HCT116 (cell line): Measurements from ENCODE around the gene FGGY. TPM values are rescaled to one million over a fixed set of nuclear protein-coding genes. Genes with fewer than 3 reads are reported as not detected.

ENCODE experiments used
- ATAC-seq: fragments of 200-7000 bp; cut with Tn5 transposase; 2 replicates; pipeline ENCODE4 v1.9.1; 2020; ENCODE audit warnings: mild to moderate bottlenecking, moderate library complexity
- BruUV-seq: library from RNA; stranded (reverse); fragments of 400-500 nt; replicated peaks from 2 replicates; lab custom pipeline; 2021; lab: Mats Ljungman, UMichigan
- CTCF ChIA-PET: fragments of 300-600 bp; sonication (Branson Sonifier 250); formaldehyde crosslinking; loops from one replicate; lab custom pipeline; 2021; ENCODE audit warnings: antibody characterized with exemption; lab: Charles Lee
- POLR2A ChIA-PET: fragments of 300-600, 350-600 bp; sonication (Branson Sonifier 250); formaldehyde crosslinking; loops from one replicate; lab custom pipeline; 2021; ENCODE audit warnings: antibody characterized with exemption; lab: Charles Lee
- RAD21 ChIA-PET, 2 experiments: fragments of 300-600 bp; sonication (Branson Sonifier 250); formaldehyde crosslinking; loops; one replicate each; lab custom pipeline; 2023; ENCODE audit warnings: low total read pairs in 2 of 2; ENCODE audit not compliant: uncharacterized antibody in 2 of 2, unreplicated experiment in 2 of 2, low non-redundant PET in 1 of 2; lab: Charles Lee
- DNase-seq: peaks from one replicate; pipeline ENCODE4 v3.0.0-alpha.2; 2010; ENCODE audit warnings: low read depth, low spot score
- H2AFZ ChIP-seq: fragments of 200-600 bp; shearing (Covaris generic), sonication (generic); 2 replicates; pipeline ENCODE4 v1.6.1; 2017; ENCODE audit warnings: low read depth, mixed run types, mixed read lengths, antibody characterized with exemption, low read length; ENCODE audit not compliant: poor library complexity, severe bottlenecking
- H3K27ac ChIP-seq: 2 replicates; pipeline ENCODE4 v1.5.1; 2012; ENCODE audit warnings: low read depth, low read length
- H3K27me3 ChIP-seq: fragments of 200-600 bp; sonication (generic); 2 replicates; pipeline ENCODE4 v1.6.1; 2016; ENCODE audit warnings: mixed run types, low read length, mixed read lengths; ENCODE audit not compliant: insufficient read depth
- H3K36me3 ChIP-seq, 2 experiments: fragments of 200-500 bp in 1 of 2; fragments of 200-600 bp in 1 of 2; sonication (Bioruptor generic) in 1 of 2; sonication (generic) in 1 of 2; 2 replicates each; pipeline versions ENCODE4 v1.5.1 to v1.6.1; 2014 to 2016; ENCODE audit warnings: low read length in 2 of 2, inconsistent platforms in 1 of 2, mixed read lengths in 1 of 2, mixed run types in 1 of 2; ENCODE audit not compliant: insufficient read depth in 2 of 2, control insufficient read depth in 1 of 2
- H3K4me1 ChIP-seq, 2 experiments: fragments of 200-600 bp in 1 of 2; sonication (generic) in 1 of 2; 2 replicates each; pipeline versions ENCODE4 v1.5.1 to v1.6.1; 2012 to 2017; ENCODE audit warnings: low read length in 2 of 2, inconsistent platforms in 1 of 2, mild to moderate bottlenecking in 1 of 2, mixed read lengths in 1 of 2, mixed run types in 1 of 2, moderate library complexity in 1 of 2; ENCODE audit not compliant: insufficient read depth in 2 of 2, control insufficient read depth in 1 of 2
- H3K4me2 ChIP-seq: fragments of 200-600 bp; sonication (generic); 2 replicates; pipeline ENCODE4 v1.6.1; 2017; ENCODE audit warnings: mixed run types, low read length, mixed read lengths
- H3K4me3 ChIP-seq, 2 experiments: fragments of 200-600 bp in 1 of 2; sonication (generic) in 1 of 2; replicated peaks in 1 of 2; 2 replicates each; pipeline ENCODE4 v1.5.1; 2011 to 2016; ENCODE audit warnings: low read length in 2 of 2, control low read depth in 1 of 2, low read depth in 1 of 2, mild to moderate bottlenecking in 1 of 2, mixed read lengths in 1 of 2, mixed run types in 1 of 2
- H3K79me2 ChIP-seq: fragments of 200-600 bp; sonication (generic); 2 replicates; pipeline ENCODE4 v1.6.1; 2017; ENCODE audit warnings: mild to moderate bottlenecking, mixed run types, low read length, moderate library complexity, mixed read lengths; ENCODE audit not compliant: insufficient read depth
- H3K9ac ChIP-seq: fragments of 200-600 bp; sonication (generic); 2 replicates; pipeline ENCODE4 v1.6.1; 2016; ENCODE audit warnings: low read length, mixed read lengths
- H3K9me2 ChIP-seq: fragments of 200-600 bp; sonication (generic), shearing (Covaris generic); 2 replicates; pipeline ENCODE4 v1.6.1; 2017; ENCODE audit warnings: mixed run types, mild to moderate bottlenecking, moderate library complexity; ENCODE audit not compliant: insufficient read depth
- H3K9me3 ChIP-seq, 2 experiments: fragments of 200-500 bp in 1 of 2; fragments of 200-600 bp in 1 of 2; sonication (Bioruptor generic) in 1 of 2; sonication (generic) in 1 of 2; 2 replicates each; pipeline ENCODE4 v1.6.1; 2014 to 2017; ENCODE audit warnings: low read length in 2 of 2, mixed read lengths in 2 of 2, inconsistent platforms in 1 of 2, low read depth in 1 of 2, mild to moderate bottlenecking in 1 of 2, mixed run types in 1 of 2, moderate library complexity in 1 of 2; ENCODE audit not compliant: control insufficient read depth in 1 of 2, insufficient read depth in 1 of 2
- H4K20me1 ChIP-seq: fragments of 200-600 bp; sonication (generic), shearing (Covaris generic); 2 replicates; pipeline ENCODE4 v1.6.1; 2017; ENCODE audit warnings: mixed run types, mild to moderate bottlenecking, moderate library complexity; ENCODE audit not compliant: insufficient read depth
- ATF3 ChIP-seq: IDR thresholded peaks from 2 replicates; pipeline ENCODE4 v1.6.1; 2012
- CBX3 ChIP-seq: IDR thresholded peaks from 2 replicates; pipeline ENCODE4 v1.6.1; 2012; ENCODE audit warnings: low read depth
- CEBPB ChIP-seq: IDR thresholded peaks from 2 replicates; pipeline ENCODE4 v1.6.1; 2012; ENCODE audit warnings: low read depth
- CTCF ChIP-seq, 3 experiments: fragments of 200-600 bp in 1 of 3; sonication (generic) in 1 of 3; IDR thresholded peaks in 2 of 3; conservative IDR thresholded peaks in 1 of 3; 2 replicates each; pipeline ENCODE4 v1.5.1; 2012 to 2017; ENCODE audit warnings: low read depth in 2 of 3, low read length in 2 of 3, antibody characterized with exemption in 1 of 3, borderline replicate concordance in 1 of 3, control low read depth in 1 of 3, mild to moderate bottlenecking in 1 of 3, mixed read lengths in 1 of 3, mixed run types in 1 of 3, moderate library complexity in 1 of 3; ENCODE audit not compliant: insufficient read depth in 1 of 3
- EGR1 ChIP-seq: IDR thresholded peaks from 2 replicates; pipeline ENCODE4 v1.6.1; 2012; ENCODE audit warnings: low read depth
- ELF1 ChIP-seq: IDR thresholded peaks from 2 replicates; pipeline ENCODE4 v1.6.1; 2012; ENCODE audit warnings: low read depth, borderline replicate concordance
- EZH2 ChIP-seq: fragments of 200-600 bp; sonication (generic); IDR thresholded peaks from 2 replicates; pipeline ENCODE4 v1.6.1; 2017; ENCODE audit warnings: antibody characterized with exemption, mixed run types
- FOSL1 ChIP-seq: IDR thresholded peaks from 2 replicates; pipeline ENCODE4 v1.6.1; 2012; ENCODE audit warnings: low read depth
- JUND ChIP-seq: IDR thresholded peaks from 2 replicates; pipeline ENCODE4 v1.6.1; 2012
- MAX ChIP-seq: IDR thresholded peaks from 2 replicates; pipeline ENCODE4 v1.6.1; 2012
- POLR2A ChIP-seq: IDR thresholded peaks from 2 replicates; pipeline ENCODE4 v1.7.0; 2011; ENCODE audit warnings: borderline replicate concordance; ENCODE audit not compliant: insufficient read depth, insufficient read length; ENCODE audit errors: extremely low read depth
- POLR2AphosphoS5 ChIP-seq: IDR thresholded peaks from 2 replicates; pipeline ENCODE4 v1.6.1; 2011; ENCODE audit warnings: mild to moderate bottlenecking, low read depth, low read length, moderate library complexity
- RAD21 ChIP-seq: IDR thresholded peaks from 2 replicates; pipeline ENCODE4 v1.6.1; 2012; ENCODE audit warnings: low read depth, mild to moderate bottlenecking
- REST ChIP-seq: IDR thresholded peaks from 2 replicates; pipeline ENCODE4 v1.6.1; 2012; ENCODE audit warnings: low read depth
- SIN3A ChIP-seq: IDR thresholded peaks from 2 replicates; pipeline ENCODE4 v1.6.1; 2012; ENCODE audit warnings: low read depth
- SP1 ChIP-seq: IDR thresholded peaks from 2 replicates; pipeline ENCODE4 v1.6.1; 2012; ENCODE audit warnings: low read depth
- SRF ChIP-seq: IDR thresholded peaks from 2 replicates; pipeline ENCODE4 v1.6.1; 2012; ENCODE audit warnings: low read depth
- ZBTB33 ChIP-seq: IDR thresholded peaks from 2 replicates; pipeline ENCODE4 v1.6.1; 2011; ENCODE audit warnings: mild to moderate bottlenecking, low read length, moderate library complexity; ENCODE audit not compliant: insufficient replicate concordance; ENCODE audit errors: extremely low read depth
- ZFX ChIP-seq: fragments of 450-650 bp; IDR thresholded peaks from 2 replicates; pipeline ENCODE4 v1.6.1; 2017
- ZNF274 ChIP-seq: fragments of 200-500 bp; sonication (Bioruptor generic); IDR thresholded peaks from 2 replicates; pipeline ENCODE4 v1.6.1; 2014; ENCODE audit warnings: mild to moderate bottlenecking, low read depth, low read length, inconsistent platforms
- intact Hi-C: fragments of 100-400 bp; cut with micrococcal nuclease; formaldehyde crosslinking; loops from 2 replicates; pipeline ENCODE4 v1.10.0; 2022
- total RNA-seq: library from RNA; stranded (reverse); gene quantifications from one replicate; pipeline ENCODE4 v1.2.1, GENCODE V29; 2021; ENCODE audit not compliant: unreplicated experiment

The FGGY gene
- total RNA-seq, 1 experiment from 2014 or later = 10.6 TPM

- Histone ChIP-seq H3K4me1 (peaks cover 0 to 8% of the 10 kb centered on the region in 2 experiments; a peak in 2 of 4 replicates), H2AFZ (peak overlapping the region; percentile 94), H3K27ac (no peak overlapping the region), H3K36me3 (no peaks in the 10 kb centered on the region), H3K27me3 (no peaks in the 10 kb centered on the region), H3K79me2 (no peaks in the 10 kb centered on the region), H3K4me3 (0 out of 4 replicates have a peak overlapping the region, but pooled peaks of 1 of the 2 experiments have one; percentile 7), H3K9me2 (no peaks in the 10 kb centered on the region), H3K9me3 (no peaks in the 10 kb centered on the region), H3K9ac (peak overlapping the region; percentile 22; the same call in 1 of the 2 replicates), H4K20me1 (no peaks in the 10 kb centered on the region), H3K4me2 (peak overlapping the region; percentile 54)
- ChIA-PET CTCF (interaction anchor here (0.8 to 1.2 kb wide), 17 partner anchors 9 to 1243 kb away, joined by 3 to 9 read pairs (median 4); partner anchors contain the start of gene JUN), RAD21 (no interaction called here), POLR2A (no interaction called here)
- no TSS peak for BruUV-seq
- intact Hi-C loops = loop anchor here (1.0 to 5.0 kb wide), 5 partner anchors 462 to 1243 kb away; partner anchors contain the start of gene FGGY
- ATAC-seq = peak; percentile 96
- peak; percentile 59 for DNase-seq
- TF ChIP-seq EZH2 (no peak), ZFX (no peak), REST (no peak), RAD21 (peak; percentile 99), CTCF (IDR thresholded peaks at IDR 0.05 in 2 of 3, conservative IDR thresholded peaks at IDR 0.05 in 1 of 3; ENCODE audit: borderline replicate concordance in 1 of 3, insufficient read depth in 1 of 3, low read depth in 2 of 3, low read length in 2 of 3) (peak; percentile 67 to 95 (median 92)), ZBTB33 (no peak), SIN3A (no peak), MAX (peak; percentile 77), CEBPB (peak; percentile 10; the same call in 1 of the 2 replicates), JUND (no peak), FOSL1 (no peak), SP1 (no peak), EGR1 (no peak), POLR2AphosphoS5 (no peak), SRF (no peak), CBX3 (no peak), ATF3 (no peak), POLR2A (no peak), ELF1 (no peak), ZNF274 (no peak)
These were observed 462.4 kb downstream of the FGGY start for GRCh38 chr1:59759156-59759925.
